Activated CD4-positive, alpha-beta T cell treated with anti-CD3 and anti-CD28 coated beads for 48 hours (primary cell): ENCODE results near the gene JKAMP.

Experiments
- DNase-seq: peaks from one replicate; pipeline ENCODE4 v3.0.0-alpha.2; 2020

Gene JKAMP

DNA sequence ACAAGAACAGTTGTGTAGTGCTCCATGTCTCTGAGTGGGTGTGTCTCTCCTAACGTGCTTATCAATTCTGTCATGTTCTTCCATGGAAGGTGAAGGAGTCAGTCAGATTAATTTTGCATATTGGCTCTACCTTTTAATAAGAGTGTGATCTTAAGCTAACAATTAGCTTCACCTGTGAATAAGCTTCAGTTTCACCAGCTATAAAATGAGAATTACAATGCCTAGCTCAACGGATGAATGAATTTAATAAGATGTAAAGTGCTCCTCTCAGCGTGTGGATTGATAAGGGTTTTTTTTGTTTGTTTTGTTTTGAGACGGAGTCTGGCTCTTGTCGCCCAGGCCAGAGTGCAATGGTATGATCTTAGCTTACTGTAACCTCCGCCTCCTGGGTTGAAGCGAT, 59.6 kb downstream of the JKAMP start:
- DNase-seq = no peak

DNA sequence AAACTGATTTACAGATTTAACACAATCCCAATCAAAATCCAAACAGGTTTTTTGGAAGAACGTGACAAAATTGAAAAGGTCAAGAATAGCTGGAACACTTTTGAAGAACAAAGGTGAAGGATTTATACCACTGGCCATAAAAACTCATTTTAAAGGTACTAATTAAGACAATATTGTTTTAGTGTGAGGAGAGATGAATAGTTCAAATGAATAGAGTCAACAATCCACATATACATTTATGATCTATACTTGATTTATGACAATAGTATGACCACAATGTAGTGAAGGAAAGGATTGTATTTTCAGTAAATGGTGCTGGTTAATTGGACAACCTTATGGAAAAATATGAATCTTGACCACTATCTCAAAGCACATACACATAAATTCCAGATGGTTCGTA, 63.0 kb downstream of the JKAMP start:
- no peak for DNase-seq
